Measurements from ENCODE around the gene ZBTB42. TPM values are rescaled to one million over a fixed set of nuclear protein-coding genes. Genes with fewer than 3 reads are reported as not detected.
A peak's percentile ranks its signal among the peaks of the same experiment; 100 is the strongest.
"Not testable (repeated sequence)": the region's sequence is repeated elsewhere in the genome, so short reads cannot be mapped to it uniquely, and the experiment has no call there.

The ZBTB42 gene
- total RNA-seq, 1 donor from 2014 or later: 8.1 TPM

DNA sequence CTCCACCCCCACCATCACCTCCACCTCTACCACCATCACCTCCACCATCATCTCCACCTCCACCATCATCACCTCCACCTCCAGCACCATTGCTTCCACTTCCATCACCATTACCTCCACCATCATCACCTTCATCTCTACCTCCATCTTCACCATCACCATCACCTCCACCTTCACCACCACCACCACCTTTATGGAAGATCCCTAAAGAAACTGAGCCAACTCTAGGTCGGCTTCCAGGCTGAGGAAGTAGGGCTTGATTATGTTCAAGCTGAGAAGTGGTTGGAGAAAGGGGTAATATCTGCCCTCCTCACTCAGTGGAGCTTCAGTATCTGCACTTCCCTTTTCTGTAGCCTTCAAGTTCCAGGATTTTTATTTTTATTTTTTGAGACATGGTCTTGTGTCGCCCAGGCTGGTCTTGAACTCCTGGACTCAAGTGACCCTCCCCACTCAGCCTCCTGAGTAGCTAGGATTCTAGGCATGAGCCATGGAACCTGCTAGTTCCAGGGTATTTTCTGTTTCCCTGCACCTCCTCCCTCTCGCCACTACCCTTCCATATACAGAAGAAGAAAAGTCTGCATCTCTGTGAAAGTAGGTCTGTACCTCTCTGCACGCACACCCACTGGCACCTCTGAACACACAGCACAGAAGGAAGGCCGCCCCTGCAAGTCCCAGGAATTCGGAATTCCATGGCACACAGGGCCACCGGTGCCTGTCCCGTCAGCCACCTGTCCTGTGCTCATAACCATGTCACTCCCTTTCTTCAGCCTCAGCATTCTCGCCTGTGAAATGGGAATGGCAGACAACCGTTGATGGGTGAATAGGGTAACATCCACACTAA lies 5.9 kb downstream of the ZBTB42 start:
- DNase-seq (ENCODE audit: low read depth): no peak

DNA sequence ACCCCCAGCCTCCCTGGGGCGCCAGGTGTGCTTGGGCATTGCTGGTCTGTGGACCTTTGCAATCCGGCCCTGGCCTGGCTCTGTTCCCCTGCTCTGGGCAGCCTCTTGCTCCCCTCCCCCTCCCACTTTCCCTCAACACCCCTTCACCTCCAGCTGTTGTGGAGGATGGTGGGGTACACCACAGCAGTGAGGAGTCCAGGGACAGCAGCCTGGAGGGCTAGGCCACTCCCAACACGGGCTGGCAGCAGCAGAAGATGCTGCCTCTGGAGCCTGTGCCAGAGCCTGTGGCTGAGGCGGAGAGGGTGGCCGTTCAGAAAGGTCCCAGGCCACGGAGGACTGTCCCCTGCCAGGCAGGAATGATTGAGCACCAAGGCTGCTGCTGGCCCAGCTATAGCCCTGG lies 7.6 kb downstream of the ZBTB42 start:
- no peak for DNase-seq (ENCODE audit: low read depth)

GRCh38 chr14:104810316-104810715 lies 9.4 kb downstream of the ZBTB42 start:
- no peak for DNase-seq (ENCODE audit: low read depth)

- DNase-seq (ENCODE audit: low read depth): no peak
Observed at GRCh38 chr14:104813286-104813685, 12.4 kb downstream of the ZBTB42 start.

DNA sequence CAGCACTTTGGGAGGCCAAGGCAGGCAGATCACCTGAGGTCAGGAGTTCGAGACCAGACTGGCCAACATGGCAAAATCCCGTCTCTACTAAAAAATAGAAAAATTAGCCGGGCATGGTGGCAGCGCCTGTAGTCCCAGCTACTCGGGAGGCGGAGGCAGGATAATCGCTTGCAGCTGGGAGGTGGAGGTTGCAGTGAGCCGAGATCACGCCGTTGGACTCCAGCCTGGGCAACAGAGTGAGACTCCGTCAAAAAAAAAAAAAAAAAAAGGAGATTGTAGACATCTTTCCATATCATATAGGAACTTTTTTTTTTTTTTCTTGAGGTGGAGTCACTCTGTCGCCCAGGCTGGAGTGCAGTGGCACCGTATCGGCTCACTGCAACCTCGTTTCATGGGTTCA lies 13.8 kb downstream of the ZBTB42 start:
- DNase-seq (ENCODE audit: low read depth): not testable (repeated sequence)

- DNase-seq (ENCODE audit: low read depth): no peak
Observed at GRCh38 chr14:104816616-104816884, 15.6 kb downstream of the ZBTB42 start.

DNA sequence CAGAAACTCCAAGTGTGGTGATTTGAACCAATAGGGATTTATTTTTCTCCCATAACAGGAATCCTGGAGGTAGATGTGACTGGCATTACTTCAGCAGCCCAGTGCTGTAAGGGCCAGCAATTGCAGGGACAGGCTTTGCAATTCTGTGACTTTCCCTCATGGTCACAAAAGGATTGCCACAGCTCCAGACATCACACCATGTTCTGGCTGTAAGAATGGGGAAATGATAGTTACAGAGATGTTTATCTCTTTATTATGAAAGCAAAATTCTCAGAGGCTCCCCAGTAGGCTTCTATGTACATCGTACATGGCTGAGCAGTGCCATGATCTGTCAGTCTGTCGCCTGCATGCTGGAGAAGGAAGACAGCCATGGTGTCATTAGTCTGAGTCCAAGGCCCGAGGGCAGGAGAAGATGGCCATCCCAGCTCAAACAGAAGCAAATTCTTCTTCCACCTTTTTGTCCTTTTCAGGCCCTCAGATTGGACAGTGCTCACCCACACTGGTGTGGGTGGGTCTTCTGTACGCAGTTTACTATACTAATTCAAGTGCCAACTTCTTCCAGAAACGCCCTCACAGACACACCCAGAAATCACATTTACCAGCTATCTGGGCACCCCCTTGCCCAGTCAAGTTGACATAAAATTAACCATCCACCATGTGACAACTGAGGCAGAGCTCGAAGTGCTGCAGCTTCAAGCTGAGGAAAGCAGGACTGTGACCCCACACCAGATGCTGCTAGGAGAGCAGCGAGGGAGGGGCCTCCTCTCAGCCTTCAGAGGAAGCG lies 17.2 kb downstream of the ZBTB42 start:
- no peak for DNase-seq (ENCODE audit: low read depth)

GRCh38 chr14:104818714-104819161 lies 17.8 kb downstream of the ZBTB42 start:
- no peak for DNase-seq (ENCODE audit: low read depth)

- no peak for DNase-seq (ENCODE audit: low read depth)
Observed at GRCh38 chr14:104819361-104819781, 18.5 kb downstream of the ZBTB42 start.

GRCh38 chr14:104820669-104821228 lies 19.8 kb downstream of the ZBTB42 start:
- peak; percentile 54 for DNase-seq (ENCODE audit: low read depth)

DNA sequence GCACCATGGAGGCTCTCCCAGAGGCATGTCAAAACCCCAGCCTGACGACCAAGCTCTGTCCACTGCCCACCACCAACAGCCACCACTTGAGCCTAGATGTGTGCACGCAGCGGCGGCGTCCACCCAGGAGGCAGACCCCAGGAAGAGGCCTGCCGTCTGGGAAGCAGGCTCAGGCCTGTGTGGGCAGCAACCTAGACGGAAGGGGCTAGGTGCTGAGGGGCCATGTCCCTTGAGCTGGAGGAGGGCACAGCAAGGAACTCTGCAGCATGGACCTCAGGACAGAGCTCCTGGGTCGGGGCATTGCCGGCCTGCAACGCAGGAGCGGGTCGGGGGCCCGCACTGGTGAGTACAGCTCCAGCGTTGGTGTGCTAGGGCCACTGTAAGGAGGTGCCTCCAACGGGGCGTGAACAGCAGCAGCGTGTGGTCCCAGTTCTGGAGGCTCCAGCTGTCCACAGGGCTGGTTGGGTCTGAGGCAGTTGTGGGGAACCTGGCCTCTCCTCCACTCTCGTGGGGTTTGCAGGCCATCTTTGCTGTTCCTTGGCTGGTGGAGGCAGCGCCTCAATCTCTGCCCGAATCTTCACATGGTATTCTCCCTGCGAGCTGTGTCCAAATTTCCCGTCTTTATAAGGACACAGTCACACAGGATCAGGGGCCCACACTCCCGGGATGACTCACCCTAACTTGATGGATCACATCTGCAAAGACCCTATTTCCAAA lies 20.5 kb downstream of the ZBTB42 start:
- no peak for DNase-seq (ENCODE audit: low read depth)

GRCh38 chr14:104821971-104822608 lies 21.2 kb downstream of the ZBTB42 start:
- no peak for DNase-seq (ENCODE audit: low read depth)

- no peak for DNase-seq (ENCODE audit: low read depth)
Observed at GRCh38 chr14:104822821-104823615, 22.1 kb downstream of the ZBTB42 start.

DNA sequence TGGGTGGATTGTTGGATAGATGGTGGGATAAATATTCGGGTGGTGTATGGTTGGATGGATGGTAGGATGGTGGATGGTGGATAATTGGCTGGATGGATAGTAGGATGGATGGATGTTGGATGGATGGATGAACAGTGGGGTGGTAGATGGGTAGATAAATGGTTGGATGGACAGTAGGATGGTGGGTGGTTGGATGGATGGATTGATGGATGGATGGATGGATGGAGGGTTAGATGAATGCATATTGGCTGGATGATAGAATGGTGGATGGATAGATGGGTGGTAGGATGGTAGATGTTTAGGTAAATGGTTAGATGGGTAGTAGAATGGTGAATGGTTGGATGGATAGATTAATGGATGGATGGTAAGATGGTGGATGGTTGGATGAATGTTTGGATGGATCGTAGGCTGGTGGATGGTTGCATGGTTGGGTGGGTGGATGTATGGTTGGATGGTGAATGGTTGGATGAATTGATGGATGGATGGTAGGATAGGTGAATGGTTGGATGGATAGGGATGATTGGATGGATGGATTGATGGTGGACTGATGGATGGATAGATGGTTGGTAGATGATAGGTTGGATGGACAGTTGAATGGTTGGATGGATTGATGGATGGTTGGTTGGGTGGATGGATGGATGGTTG lies 23.6 kb downstream of the ZBTB42 start:
- no peak for DNase-seq (ENCODE audit: low read depth)

DNA sequence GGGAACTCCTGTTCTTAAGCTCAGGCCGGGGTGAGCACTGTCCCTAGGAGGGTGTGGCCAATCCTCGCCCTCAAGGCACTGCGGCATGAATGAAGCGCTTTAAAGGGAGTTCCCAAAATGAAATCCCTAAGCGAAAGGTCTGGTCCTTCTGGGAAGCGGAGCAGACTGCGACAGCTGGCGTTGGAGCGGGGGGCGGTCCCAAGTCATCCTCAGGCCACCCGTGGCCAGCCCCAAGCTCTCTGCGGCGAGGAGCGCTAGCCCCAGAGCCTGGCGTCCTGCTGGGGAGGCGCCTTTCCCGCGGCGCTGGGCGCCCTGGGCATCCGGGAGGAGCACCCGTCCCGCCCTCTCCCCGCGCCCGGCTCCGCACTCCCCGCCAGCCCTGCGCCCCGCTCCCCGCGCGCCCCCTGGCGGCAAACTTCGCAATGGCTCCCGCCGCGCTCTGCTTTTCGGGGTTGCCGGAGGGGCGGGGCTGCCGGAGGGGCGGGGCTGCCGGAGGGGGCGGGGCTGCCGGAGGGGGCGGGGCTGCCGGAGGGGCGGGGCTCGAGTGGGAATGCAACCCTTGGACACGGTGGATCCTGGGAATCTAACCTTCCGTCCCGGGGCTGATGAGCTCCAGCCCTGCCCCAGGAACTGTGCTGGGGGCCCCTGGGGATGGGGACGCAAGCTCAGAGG lies 25.4 kb downstream of the ZBTB42 start:
- DNase-seq (ENCODE audit: low read depth): no peak

- DNase-seq (ENCODE audit: low read depth): no peak
Observed at GRCh38 chr14:104826861-104827176, 25.9 kb downstream of the ZBTB42 start.

DNA sequence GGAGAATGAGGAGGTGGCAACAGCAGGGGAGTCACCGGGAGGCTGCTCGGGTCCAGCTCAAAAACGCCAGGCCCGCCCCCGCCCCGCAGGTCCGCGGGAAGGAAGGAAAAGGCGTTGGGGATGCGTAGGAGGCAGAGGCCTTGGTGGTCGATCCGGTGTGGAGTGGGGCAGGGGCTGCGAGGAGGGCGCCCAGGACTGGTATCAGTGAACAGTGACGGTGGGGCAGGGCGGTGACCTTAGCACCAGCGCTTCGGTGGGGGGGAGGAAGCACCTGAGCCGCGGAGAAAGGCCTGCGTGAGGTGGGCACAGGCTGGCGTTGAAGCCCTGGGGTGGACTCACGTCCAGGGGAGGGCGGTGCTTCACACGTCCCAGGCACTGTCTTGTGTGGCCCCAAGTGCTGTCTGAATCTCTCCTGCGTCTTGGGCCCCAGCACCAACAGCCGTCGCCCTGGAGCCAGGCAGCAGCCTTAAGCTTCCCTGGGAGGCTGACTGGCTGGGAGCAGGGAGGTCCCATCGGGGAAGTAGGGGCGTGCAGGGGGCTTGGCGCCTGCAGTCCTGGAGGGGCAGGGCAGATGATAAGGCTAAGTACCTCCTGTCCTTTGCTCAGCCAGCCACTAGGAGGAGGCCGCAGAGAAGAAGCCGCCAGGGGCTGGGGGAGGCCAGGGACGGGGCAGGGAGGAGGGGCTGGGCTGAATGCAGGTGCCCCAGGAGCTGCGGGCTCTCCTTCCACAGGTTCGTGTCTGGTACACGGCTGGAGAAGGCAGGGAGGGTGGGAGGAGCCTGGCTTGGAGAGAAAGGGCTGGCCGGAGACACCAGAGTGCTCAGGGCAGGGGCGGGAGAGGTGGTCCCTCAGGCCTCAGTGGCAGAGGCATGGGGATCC lies 26.5 kb downstream of the ZBTB42 start:
- no peak for DNase-seq (ENCODE audit: low read depth)

DNA sequence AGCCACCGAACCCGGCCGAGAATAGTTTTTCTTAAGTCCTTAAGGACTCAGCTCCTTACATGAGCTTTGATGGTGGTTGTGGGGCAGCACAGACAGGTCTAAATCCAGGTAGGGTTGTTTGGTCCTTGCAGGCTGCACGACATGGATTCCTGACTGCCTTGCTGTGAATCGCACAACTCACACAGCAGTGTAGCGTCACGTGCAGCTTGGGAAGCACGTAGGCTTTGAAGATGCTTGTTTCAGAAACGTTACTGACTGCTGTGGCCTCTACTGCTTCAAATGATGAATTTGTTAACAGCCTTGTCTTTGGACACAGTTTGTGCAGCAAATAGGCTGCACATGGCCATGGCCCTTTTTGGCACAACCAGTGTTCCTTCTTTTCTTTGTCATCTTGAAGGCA lies 29.9 kb downstream of the ZBTB42 start:
- no peak for DNase-seq (ENCODE audit: low read depth)
